ENCODE measurements around the gene MYO1C. TPM values are rescaled to one million over a fixed set of nuclear protein-coding genes. Genes with fewer than 3 reads are reported as not detected.

Gene MYO1C
- total and polyA plus RNA-seq, 2 of the 8 experiments (the other 6 are each of a cell fraction or from before 2014, with no cell fraction given), result 40.1 to 78.6 TPM

DNA sequence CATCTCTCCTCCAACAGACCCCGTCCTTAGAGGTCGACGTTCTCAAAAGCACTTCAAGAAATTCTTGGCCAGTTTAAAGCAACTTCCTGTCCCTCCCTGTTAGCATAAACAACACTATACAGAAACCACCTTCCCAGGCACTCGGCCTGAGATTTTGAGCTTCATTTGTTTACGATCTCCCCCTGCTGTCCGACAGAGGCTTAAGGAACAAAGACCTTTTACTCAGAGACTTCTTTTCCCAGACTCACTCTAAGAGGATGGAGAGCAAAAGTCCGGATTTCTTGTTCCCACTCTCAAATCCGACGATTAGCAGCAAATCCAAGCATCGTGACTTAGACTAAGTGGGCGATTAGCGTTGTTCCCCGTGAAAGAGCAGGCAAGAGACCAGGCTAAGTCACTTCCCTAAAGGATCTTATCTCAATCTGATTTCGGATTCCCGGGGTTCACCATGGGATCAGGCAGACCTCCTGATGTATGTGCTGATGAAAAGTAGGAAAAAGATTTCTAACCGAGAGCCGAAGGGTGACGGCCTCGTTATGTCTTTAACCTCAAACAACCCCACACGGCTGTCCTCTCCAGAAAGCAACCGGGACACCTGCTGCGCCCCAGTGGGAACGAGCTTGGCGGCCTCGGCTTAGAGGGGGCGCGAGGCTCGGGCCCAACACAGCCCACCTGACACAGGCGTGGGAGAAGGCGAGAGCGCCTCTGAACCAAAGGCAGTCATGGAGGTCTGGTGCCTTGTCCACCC is 23.3 kb upstream of the MYO1C start (continued):
- TF ChIP-seq, protein P1, sequence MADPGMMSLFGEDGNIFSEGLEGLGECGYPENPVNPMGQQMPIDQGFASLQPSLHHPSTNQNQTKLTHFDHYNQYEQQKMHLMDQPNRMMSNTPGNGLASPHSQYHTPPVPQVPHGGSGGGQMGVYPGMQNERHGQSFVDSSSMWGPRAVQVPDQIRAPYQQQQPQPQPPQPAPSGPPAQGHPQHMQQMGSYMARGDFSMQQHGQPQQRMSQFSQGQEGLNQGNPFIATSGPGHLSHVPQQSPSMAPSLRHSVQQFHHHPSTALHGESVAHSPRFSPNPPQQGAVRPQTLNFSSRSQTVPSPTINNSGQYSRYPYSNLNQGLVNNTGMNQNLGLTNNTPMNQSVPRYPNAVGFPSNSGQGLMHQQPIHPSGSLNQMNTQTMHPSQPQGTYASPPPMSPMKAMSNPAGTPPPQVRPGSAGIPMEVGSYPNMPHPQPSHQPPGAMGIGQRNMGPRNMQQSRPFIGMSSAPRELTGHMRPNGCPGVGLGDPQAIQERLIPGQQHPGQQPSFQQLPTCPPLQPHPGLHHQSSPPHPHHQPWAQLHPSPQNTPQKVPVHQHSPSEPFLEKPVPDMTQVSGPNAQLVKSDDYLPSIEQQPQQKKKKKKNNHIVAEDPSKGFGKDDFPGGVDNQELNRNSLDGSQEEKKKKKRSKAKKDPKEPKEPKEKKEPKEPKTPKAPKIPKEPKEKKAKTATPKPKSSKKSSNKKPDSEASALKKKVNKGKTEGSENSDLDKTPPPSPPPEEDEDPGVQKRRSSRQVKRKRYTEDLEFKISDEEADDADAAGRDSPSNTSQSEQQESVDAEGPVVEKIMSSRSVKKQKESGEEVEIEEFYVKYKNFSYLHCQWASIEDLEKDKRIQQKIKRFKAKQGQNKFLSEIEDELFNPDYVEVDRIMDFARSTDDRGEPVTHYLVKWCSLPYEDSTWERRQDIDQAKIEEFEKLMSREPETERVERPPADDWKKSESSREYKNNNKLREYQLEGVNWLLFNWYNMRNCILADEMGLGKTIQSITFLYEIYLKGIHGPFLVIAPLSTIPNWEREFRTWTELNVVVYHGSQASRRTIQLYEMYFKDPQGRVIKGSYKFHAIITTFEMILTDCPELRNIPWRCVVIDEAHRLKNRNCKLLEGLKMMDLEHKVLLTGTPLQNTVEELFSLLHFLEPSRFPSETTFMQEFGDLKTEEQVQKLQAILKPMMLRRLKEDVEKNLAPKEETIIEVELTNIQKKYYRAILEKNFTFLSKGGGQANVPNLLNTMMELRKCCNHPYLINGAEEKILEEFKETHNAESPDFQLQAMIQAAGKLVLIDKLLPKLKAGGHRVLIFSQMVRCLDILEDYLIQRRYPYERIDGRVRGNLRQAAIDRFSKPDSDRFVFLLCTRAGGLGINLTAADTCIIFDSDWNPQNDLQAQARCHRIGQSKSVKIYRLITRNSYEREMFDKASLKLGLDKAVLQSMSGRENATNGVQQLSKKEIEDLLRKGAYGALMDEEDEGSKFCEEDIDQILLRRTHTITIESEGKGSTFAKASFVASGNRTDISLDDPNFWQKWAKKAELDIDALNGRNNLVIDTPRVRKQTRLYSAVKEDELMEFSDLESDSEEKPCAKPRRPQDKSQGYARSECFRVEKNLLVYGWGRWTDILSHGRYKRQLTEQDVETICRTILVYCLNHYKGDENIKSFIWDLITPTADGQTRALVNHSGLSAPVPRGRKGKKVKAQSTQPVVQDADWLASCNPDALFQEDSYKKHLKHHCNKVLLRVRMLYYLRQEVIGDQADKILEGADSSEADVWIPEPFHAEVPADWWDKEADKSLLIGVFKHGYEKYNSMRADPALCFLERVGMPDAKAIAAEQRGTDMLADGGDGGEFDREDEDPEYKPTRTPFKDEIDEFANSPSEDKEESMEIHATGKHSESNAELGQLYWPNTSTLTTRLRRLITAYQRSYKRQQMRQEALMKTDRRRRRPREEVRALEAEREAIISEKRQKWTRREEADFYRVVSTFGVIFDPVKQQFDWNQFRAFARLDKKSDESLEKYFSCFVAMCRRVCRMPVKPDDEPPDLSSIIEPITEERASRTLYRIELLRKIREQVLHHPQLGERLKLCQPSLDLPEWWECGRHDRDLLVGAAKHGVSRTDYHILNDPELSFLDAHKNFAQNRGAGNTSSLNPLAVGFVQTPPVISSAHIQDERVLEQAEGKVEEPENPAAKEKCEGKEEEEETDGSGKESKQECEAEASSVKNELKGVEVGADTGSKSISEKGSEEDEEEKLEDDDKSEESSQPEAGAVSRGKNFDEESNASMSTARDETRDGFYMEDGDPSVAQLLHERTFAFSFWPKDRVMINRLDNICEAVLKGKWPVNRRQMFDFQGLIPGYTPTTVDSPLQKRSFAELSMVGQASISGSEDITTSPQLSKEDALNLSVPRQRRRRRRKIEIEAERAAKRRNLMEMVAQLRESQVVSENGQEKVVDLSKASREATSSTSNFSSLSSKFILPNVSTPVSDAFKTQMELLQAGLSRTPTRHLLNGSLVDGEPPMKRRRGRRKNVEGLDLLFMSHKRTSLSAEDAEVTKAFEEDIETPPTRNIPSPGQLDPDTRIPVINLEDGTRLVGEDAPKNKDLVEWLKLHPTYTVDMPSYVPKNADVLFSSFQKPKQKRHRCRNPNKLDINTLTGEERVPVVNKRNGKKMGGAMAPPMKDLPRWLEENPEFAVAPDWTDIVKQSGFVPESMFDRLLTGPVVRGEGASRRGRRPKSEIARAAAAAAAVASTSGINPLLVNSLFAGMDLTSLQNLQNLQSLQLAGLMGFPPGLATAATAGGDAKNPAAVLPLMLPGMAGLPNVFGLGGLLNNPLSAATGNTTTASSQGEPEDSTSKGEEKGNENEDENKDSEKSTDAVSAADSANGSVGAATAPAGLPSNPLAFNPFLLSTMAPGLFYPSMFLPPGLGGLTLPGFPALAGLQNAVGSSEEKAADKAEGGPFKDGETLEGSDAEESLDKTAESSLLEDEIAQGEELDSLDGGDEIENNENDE (IDR thresholded peaks at IDR 0.05; ENCODE audit: insufficient replicate concordance, low read length), result no peak
- TF ChIP-seq, protein P2, sequence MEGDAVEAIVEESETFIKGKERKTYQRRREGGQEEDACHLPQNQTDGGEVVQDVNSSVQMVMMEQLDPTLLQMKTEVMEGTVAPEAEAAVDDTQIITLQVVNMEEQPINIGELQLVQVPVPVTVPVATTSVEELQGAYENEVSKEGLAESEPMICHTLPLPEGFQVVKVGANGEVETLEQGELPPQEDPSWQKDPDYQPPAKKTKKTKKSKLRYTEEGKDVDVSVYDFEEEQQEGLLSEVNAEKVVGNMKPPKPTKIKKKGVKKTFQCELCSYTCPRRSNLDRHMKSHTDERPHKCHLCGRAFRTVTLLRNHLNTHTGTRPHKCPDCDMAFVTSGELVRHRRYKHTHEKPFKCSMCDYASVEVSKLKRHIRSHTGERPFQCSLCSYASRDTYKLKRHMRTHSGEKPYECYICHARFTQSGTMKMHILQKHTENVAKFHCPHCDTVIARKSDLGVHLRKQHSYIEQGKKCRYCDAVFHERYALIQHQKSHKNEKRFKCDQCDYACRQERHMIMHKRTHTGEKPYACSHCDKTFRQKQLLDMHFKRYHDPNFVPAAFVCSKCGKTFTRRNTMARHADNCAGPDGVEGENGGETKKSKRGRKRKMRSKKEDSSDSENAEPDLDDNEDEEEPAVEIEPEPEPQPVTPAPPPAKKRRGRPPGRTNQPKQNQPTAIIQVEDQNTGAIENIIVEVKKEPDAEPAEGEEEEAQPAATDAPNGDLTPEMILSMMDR (IDR thresholded peaks at IDR 0.05; ENCODE audit: control extremely low read depth in 1 of 3, insufficient read depth in 1 of 3, low read depth in 1 of 3, low read length in 3 of 3), result peak in 2 of 3 experiments; percentile 50 to 60; a peak in 3 of 4 replicates
- TF ChIP-seq SIN3A (conservative IDR thresholded peaks at IDR 0.05 in 1 of 2, IDR thresholded peaks at IDR 0.05 in 1 of 2; ENCODE audit: low read depth in 1 of 2, low read length in 2 of 2), result peak; percentile 40 to 82; a peak in 2 of 4 replicates
- TF ChIP-seq SAP30 (IDR thresholded peaks at IDR 0.05; ENCODE audit: insufficient read depth, insufficient replicate concordance, low read length), result peak; percentile 18
- TF ChIP-seq RAD21 (IDR thresholded peaks at IDR 0.05 in 1 of 2, conservative IDR thresholded peaks at IDR 0.05 in 1 of 2; ENCODE audit: low read depth in 2 of 2, low read length in 2 of 2), result peak; percentile 59 to 72
